HG03039 (cell line): ENCODE data around the gene TSFM.
"Not testable (repeated sequence)": the region's sequence is repeated elsewhere in the genome, so short reads cannot be mapped to it uniquely, and the experiment has no call there.

Experiments
- ATAC-seq: cut with Tn5 transposase; IDR thresholded peaks from one replicate; pipeline ENCODE4 v1.9.1; 2021; ENCODE audit warnings: mild to moderate bottlenecking, moderate library complexity; ENCODE audit not compliant: unreplicated experiment

The TSFM gene

DNA sequence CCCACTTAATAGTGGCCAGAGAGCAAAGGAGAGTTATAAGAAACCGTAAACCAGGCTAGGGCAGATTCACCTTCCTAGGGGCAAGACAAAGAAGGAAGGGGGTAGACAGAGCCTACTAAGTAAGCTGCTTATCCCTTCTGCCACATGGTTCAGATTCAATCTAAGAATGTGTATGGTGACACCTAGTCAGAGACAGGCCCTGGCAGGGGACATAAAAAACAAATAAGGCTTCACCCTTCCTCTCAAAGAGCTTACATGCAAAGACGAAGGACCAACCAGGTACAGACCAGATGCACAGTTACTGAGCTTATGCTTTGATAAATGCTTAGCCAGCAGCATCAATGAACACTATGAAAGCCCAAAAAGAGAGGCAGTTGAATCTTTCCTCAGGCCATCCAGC is 20.1 kb upstream of the TSFM start:
- ATAC-seq: no peak

DNA sequence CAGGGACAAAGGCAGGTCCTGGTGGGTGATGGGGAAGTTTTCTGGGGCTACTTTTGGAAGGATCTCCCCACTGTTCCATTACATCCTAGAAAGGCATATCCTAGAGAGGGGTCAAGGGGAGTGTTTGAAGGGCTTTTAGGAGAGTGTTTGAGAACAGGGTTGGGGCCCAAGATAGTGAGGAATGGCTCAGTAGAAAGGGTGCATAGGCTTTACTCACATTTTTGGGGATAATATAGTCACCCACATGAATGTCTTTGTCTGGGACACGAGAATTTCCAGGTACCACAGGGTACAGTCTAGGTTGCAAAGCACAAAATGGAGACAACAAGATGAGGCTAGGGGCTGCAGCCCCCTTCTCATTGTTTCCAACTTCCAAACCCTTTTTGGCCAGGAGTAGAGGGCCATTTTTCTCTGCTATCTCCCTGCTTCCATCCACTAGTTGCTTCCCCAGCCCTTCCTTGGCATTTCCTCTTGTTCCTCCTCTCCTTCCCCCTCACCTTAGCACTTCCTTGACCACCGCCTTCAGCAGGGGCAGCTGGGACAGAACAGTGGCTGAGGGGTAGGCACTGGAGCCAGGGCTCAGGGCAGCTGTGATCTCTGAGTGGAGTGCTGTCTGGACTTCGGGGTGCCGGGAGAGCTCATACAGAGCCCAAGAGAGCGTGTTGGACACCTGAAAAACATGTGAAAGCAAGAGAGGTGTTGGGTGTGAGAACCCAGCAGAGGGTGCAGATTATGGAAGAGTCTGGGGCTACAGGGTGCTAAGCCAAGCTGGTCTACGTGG is 18.5 kb upstream of the TSFM start:
- ATAC-seq: no peak

DNA sequence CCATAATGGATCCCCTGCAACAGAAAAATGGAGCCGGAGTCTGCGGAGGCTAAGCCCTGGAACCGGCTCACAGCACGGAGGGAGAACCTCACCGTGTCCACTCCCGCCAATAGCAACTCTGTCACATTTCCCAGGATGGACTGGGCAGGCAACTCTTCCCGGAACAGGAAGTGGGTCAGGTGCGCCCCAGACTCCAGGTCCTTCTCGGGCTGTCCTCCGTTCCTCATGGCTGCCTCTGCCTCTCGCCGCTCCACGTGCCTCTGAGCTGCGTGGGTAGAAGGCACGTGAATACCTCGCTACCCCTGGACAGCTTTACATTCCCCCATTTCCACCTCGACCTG is 18.0 kb upstream of the TSFM start:
- no peak for ATAC-seq

DNA sequence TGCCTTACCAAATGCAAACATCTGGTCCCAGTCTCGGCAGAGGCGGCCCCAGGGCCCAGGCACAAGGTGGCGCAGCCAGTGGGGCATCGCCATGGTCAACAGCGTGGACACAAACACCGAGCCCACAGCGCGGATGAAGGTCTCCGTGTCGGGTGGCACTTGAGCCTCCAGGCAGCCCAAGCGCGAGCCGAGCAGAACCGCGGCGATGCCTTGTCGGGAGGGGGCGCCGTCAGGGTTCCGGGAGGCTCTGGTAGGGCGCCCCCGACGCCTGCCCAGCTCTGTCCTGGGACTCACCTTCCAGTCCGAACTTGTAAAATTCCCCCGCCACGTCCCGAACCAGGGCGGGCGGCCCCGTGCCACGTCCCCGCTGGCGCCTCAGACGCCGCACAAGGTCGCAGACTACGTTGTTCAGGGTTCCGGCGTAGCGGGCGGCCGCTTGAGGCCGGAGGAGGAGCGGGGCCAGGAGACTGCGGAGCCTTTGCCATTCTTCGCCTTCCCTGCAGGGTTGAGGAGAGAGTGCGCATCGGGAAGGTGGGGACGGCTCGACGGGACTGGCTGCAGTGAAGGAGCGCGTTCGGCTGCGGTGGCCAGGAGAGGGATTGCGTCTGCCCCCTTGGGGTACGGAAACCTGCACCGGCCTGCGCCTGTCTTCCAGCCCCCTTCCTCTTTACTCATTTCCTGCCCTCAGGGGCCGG is 17.4 kb upstream of the TSFM start:
- no peak for ATAC-seq

DNA sequence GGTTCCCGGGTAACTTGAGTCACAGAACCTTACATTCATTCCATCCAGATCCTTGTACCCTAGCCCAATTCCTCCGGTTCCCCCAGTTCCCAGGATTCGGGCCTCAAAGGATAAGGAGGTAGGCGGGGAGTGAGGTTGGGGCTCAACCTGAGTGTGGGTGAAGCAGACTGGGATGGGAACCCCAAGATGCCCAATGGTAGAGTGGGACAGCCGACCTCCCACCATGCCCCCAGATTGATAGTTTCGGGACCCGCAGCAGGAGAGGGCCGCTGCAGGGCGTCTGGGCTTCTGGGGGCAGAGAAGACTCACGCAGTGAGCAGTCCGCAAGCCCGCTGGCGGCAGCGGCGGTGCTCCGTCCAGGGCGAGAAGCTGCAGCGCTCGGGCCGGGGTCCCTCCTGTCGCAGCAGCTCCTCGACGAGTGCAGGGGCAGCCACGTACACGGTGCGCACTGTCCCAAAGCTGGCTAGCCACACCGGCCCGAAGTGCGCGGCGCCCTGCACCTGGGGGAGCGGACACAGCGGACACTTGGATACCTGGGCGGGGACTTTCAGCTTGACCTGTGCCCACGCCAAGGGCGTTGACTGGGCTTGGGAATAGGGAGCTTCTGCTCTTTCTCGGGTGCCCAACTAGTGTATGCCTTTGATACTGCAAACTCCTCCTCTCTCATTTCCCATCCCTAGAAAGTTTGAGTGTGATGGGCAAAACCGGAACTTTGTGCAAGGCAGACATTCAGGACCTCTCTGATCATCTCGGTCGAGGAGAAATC is 16.7 kb upstream of the TSFM start:
- no peak for ATAC-seq

DNA sequence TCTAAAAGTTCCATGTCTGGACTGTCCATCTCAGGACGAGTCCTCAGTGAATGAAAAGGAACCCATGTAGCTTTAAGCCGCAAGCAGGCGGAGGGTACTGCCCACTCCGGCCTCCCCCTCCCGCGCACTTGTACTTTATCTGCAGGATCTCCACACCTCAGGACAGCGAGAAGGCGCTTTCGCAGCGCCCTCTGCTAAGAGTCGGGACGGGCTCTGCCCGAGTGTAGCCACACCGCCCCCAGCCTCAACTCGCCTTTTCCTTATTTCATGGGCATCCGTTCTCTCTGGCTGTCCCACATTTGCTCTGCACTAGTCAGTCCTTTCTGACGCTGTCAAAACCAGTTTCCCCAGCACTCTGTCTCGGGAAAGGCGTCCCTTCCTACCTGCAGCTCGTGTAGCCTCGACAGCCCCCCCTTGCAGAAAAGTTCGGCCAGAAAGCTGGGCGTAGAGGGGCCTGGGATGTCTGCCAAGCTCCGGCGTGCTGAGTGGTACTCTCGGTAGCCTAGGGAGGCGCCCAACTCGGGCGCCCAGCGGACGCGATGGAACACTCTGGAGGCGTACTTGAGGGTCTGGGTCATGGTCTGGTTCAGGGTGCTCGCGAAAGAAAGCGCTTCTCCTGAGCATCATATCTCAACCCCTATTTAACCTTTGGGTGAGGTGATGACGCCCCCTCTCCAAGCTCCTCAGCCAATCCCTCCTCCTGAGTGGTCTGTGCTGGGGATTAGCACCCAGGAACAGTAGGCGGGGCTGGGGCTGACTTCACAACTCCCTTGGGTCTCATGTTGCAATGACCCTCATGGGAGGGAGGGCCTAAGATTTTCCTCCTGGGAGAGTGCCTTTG is 15.9 kb upstream of the TSFM start, which contains the start of gene CYP27B1:
Gene CYP27B1 (minus strand): TSS at position 615 of the 841 bp plus-strand sequence. CDS start 37 bp downstream, at position 578.
- no peak for ATAC-seq

DNA sequence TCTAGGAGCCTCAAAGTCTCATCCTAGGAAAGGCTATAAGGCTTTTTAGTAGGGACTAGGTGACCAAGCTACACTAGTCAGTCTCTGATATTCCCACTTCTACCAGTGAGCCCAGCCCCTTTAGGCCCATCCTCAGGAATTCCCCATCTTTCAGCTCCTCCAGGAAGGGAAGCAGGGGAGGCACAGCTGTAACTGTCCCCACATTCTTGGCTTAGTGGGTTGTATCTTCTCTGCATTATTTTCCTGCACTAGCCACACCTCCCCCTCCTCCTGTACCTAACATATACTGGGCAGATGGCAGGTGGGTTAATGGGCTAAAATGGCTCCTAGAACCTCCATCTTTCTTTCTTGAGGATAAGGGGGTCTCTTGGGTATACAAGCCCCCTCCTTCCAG is 15.3 kb upstream of the TSFM start:
- no peak for ATAC-seq

DNA sequence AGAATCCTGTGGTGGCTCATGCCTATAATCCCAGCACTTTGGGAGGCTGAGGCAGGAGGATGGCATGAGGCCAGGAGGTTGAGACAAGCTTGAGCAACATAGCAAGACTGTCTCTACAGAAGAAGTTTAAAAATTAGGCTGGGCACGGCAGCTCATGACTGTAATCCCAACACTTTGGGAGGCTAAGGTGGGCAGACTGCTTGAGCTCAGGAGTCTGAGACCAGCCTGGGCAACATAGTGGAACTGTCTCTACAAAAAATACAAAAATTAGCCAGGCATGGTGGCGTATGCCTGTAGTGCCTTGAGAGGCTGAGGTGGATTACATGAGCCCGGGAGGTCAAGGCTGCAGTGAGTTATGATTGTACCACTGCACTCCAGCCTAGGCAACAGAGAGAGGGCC is 14.7 kb upstream of the TSFM start:
- no peak for ATAC-seq

DNA sequence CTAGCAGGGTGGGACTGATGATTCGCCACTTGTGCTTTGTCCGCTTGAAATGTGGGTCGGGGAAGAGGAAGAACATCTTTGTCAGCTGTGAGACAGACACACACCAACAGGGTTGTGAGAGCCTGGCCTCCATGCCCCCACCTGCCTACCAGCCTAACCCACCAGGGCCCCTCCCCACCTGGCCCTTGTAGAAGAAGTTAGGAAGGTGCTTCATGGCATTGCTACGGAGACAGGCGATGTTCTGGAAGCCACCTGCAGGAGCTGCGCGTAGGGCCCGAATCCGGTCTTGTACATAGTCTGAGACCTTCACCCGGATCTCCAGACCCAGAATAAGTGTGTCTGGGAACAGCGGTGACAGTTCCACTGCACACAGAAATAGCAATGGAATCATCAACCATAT is 13.0 kb upstream of the TSFM start:
- ATAC-seq: no peak

DNA sequence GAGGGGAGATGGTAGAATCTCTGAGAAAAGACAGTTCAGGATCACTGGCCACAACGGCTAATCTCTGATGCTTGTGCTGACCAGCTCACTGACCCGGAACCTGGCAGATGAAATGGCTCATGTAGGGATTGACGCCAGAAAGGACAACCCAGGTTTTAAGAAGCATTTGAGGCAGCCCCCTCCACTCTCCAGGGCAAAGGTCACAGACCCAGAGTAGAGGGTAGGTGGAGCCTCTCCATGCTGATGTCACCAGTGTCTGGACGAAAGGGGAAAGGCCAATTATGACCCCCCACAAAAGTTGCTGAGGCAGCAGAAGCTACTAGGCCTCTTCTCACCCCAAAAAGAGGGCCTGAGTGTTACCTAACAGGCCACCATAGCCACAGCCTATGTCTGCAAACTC is 11.9 kb upstream of the TSFM start:
- ATAC-seq: no peak

DNA sequence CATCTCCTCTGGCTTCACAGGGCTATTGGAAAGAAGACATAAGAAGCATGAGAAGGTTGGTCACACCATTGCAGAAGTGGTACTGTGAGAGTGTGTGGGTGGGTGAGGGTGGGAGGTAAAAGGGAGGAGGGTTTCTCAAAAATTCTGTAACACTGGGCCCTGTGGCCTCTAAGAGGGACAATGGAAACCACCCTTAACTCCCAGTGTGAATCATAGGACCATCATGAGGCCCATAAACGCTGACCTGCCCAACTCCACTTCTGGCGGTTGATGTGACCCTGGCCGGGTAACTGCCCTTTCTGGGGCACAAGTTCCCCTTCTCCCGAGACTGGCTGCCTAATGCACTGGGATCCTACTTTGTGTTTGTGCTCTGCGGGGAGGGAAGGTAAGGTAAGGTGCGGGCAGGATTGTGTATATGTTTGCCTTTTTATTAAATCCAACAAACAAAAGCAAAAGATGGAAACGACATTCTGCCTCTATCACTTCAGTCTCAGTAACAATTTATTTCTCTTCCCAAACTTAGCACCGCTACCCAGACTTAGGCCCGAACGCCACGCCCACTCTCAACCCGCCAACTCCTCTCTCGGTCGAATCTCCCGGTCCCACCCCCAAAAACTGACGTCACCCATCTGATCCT is 11.2 kb upstream of the TSFM start:
- ATAC-seq: peak; percentile 62

DNA sequence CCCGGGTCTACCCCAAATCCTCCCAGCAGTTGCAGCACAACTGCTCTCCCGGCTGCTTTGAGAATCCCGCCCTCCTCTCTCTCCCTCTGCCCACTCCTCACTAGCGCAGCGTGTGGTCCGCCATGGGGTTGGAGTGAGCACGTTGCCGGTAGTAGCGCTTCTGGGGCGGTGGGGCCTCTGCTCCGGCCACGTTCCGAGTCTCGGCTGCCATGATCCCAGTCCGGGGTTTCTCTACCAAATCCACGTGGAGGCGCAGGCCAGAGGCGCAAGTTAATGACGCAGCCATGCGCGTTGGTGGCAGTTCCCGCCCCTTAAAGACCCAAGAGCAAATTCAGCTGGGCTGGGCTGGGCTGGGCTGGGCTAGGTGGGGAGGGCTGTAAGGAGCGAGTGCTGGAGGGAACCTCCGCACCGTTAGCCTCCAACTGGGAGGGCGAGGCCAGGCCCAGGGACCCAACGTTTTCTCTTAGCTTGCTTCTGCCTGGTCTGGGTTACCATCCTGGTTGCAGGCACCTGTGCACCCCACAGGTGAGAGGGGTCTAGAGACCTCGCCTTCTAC is 10.6 kb upstream of the TSFM start, which contains the start of gene METTL1:
Gene METTL1 (minus strand): TSS at position 233 of the 556 bp plus-strand sequence. CDS start 22 bp downstream, at position 211.
- ATAC-seq: peak; percentile 69

DNA sequence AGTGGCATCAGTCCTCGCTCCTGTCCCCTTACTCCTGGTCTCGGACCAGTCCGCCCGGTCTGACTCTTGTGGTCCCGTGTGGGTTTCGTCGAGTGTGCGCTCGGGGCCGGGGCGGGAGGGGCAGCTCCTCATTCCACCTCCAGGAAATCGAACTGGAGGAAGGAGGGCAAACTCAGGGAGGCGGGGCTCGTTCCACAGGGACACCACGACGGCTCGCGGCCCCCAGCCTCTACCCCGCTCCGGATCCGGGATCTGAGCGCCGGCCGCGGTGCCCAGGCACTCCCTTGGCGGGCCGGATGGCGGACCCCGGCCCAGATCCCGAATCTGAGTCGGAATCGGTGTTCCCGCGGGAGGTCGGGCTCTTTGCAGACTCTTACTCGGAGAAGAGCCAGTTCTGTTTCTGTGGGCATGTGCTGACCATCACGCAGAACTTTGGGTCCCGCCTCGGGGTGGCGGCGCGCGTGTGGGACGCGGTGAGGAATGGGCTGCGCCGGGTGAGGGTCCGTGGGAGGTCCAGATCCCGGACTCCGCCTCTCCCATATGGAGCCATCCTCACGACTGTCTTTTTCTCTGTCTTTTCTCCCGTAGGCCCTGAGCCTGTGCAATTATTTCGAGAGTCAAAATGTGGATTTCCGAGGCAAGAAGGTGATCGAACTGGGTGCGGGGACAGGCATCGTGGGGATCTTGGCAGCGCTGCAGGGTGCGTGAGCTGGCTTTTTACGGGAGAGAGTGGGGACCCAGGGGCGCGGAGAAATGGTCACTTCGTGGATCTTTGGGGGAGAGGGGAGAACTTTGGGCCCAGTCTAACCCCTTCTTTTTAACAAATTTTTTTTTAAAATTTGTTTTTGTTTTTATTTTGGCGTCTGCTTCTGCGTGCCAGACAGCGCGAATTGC is 9.9 kb upstream of the TSFM start, which contains the start of gene EEF1AKMT3:
Gene EEF1AKMT3 (plus strand): TSS at position 186 of the 894 bp plus-strand sequence. CDS start 111 bp downstream, at position 297.
- peak; percentile 17 for ATAC-seq

DNA sequence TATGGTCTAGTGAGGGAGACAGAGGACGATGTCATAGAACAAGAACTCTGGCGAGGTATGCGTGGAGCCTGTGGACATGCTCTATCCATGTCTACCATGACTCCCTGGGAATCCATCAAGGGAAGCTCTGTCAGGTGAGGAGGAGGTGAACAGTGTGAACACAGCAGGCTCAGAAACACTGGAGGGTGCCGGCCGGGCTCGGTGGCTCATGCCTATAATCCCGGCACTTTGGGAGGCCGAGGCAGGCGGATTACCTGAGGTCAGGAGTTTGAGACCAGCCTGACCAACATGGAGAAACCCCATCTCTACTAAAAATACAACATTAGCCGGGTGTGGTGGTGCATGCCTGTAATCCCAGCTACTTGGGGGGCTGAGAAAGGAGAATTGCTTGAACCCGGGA is 8.0 kb upstream of the TSFM start:
- not testable (repeated sequence) for ATAC-seq

DNA sequence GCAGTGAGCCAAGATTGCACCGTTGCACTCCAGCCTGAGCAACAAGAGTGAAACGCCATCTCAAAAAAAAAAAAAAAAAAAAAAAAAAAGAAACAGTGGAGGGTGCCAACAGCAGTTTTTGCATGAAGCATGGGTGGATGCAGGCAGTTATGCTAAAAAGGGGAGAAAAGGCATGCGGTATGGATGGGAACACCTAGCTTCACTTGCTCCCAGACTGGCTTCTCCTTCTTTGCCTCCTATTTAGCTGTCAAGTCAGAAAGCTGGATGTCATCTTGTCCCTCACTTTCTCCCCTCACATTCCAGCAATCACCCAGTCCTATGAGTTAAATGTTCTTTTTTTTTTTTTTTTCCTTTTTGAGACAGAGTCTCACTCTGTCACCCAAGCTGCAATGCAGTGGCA is 7.5 kb upstream of the TSFM start:
- ATAC-seq: no peak

DNA sequence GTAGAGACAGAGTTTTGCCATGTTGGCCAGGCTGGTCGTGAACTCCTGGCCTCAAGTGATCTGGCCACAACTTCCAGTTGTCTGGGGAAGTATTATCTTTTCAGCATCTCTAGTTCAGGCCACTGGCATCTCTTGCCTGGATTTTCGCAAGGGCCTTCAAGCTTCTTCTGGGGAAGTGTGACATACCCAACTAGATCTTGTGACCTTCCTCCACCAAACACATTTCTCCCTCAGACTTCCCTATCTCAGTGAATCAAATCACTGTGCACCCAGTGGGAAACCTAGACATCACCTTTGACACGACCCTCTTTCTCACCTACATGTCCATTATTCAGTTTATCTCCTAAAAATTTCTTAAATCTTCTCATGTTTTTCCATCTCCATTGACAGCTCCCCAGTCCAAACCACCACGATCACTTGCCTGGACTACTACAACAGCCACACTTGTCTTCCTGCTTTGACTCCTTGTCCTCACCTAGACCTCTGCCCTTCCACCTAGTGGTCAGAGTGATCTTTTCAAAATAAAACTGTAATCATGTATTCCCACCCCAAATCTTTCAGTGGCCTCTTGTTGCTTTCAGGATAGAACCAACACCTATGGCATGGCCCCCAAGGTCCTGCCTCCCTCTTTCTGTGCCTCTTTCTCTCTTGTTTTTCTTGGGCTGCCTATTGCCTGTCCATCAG is 6.9 kb upstream of the TSFM start:
- ATAC-seq: no peak

DNA sequence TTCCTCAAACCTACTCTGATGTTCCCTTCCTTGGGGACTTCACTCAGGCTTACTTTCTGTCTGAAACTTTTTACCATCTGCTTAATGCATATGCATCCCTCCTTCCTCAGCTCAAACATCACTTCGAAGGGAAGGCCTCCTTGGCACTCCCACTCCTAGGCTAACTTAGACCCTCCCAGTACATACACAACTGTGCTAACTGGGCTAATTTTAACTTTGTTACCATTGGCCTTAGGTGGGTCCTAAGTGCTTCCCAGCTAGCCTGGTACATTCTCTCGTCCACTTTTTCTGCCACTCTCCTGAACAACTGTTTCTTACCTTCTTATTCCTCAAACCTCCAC is 6.4 kb upstream of the TSFM start:
- ATAC-seq: no peak

DNA sequence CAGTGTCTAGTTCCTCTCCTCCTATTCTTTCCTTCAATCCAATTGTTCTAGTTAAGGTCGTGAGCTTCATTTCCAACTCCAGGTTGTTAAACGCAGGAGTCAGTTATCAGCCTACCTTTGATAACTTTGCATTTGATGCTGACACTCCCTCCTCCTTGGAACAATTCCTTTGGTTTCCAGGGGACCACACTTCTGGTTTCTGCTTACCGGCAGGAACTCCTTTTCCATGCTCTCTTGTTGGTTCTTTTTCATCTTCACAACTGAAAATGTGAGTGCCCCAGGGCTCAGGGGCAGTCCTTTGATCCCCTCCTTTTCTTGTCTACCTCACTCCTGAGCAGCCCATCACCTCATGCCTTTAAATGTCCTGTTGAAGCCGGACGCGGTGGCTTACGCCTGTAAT is 5.2 kb upstream of the TSFM start:
- no peak for ATAC-seq
